A549 (cell line): ENCODE measurements around the gene AGRN. TPM values are rescaled to one million over a fixed set of nuclear protein-coding genes. Genes with fewer than 3 reads are reported as not detected.
A peak's percentile ranks its signal among the peaks of the same experiment; 100 is the strongest.

ENCODE experiments used
- ATAC-seq, 2 experiments: fragments of 200-7000 bp in 1 of 2; fragments of >200 bp in 1 of 2; cut with Nextera tagmentation in 1 of 2; cut with Tn5 transposase in 1 of 2; 3 replicates each; pipeline versions ENCODE4 v1.8.0 to v1.9.1; 2018 to 2020; ENCODE audit warnings: mild to moderate bottlenecking in 1 of 2, moderate library complexity in 1 of 2
- CTCF ChIA-PET: fragments of 300-600 bp; sonication (Branson Sonifier 250); formaldehyde crosslinking; extraction: SDS; loops from one replicate; lab custom pipeline; 2021; ENCODE audit warnings: antibody characterized with exemption, inconsistent platforms; lab: Yijun Ruan, JAX
- POLR2A ChIA-PET: fragments of 350-600 bp; formaldehyde crosslinking; extraction: SDS; loops from one replicate; lab custom pipeline; 2021; ENCODE audit warnings: antibody characterized with exemption, inconsistent platforms; lab: Yijun Ruan, JAX
- DNase-seq, 2 experiments: peaks; one replicate each; pipeline versions ENCODE4 v3.0.0 to v3.0.0-alpha.2; 2011 to 2016; ENCODE audit warnings: low read depth in 1 of 2, low spot score in 1 of 2
- FAIRE-seq: peaks from 2 replicates; lab custom pipeline; 2011; peaks lifted over from hg19 to GRCh38; lab: Jason Lieb, UNC
- H3K27ac ChIP-seq, 2 experiments: fragments of >200 bp; sonication (Bioruptor Twin); formaldehyde crosslinking; 3 replicates each; pipeline ENCODE4 v1.5.1; 2016 to 2017
- H3K4me1 ChIP-seq: fragments of >200 bp; sonication (Bioruptor Twin); formaldehyde crosslinking; 3 replicates; pipeline ENCODE4 v1.6.1; 2016
- H3K4me2 ChIP-seq: fragments of >200 bp; sonication (Bioruptor Twin); formaldehyde crosslinking; 3 replicates; pipeline ENCODE4 v1.6.1; 2016
- H3K4me3 ChIP-seq: fragments of >200 bp; sonication (Bioruptor Twin); formaldehyde crosslinking; 3 replicates; pipeline ENCODE4 v1.5.1; 2016
- H3K9me3 ChIP-seq: fragments of >200 bp; sonication (Bioruptor Twin); formaldehyde crosslinking; 3 replicates; pipeline ENCODE4 v1.6.1; 2016
- CBX8 ChIP-seq: fragments of 200-600 bp; sonication (generic); IDR thresholded peaks from 2 replicates; pipeline ENCODE4 v1.6.1; 2016
- E2F6 ChIP-seq: IDR thresholded peaks from 2 replicates; pipeline ENCODE4 v1.6.1; 2012; ENCODE audit warnings: low read depth, borderline replicate concordance
- ESRRA ChIP-seq: fragments of 150-350 bp; IDR thresholded peaks from 2 replicates; pipeline ENCODE4 v1.6.1; 2014; ENCODE audit warnings: mild to moderate bottlenecking, low read length, borderline replicate concordance
- HEYL ChIP-seq: fragments of 250-450 bp; sonication (Bioruptor Pico); IDR thresholded peaks from 2 replicates; pipeline ENCODE4 v1.8.0; 2021; ENCODE audit warnings: mild to moderate bottlenecking, moderate library complexity
- JUN ChIP-seq, 2 experiments: fragments of >200 bp; sonication (Bioruptor Twin); formaldehyde crosslinking; IDR thresholded peaks; 2 replicates in 1 of 2; 3 replicates in 1 of 2; pipeline ENCODE4 v1.6.1; 2016 to 2017
- MAX ChIP-seq: IDR thresholded peaks from 2 replicates; pipeline ENCODE4 v1.6.1; 2012
- MAZ ChIP-seq: fragments of 150-350 bp; IDR thresholded peaks from 2 replicates; pipeline ENCODE4 v1.6.1; 2014; ENCODE audit warnings: antibody characterized with exemption, low read depth, low read length, borderline replicate concordance
- PHF8 ChIP-seq: fragments of 200-600 bp; sonication (generic); IDR thresholded peaks from 2 replicates; pipeline ENCODE4 v1.6.1; 2016; ENCODE audit warnings: low read depth, mild to moderate bottlenecking, antibody characterized with exemption, moderate library complexity, borderline replicate concordance
- RFX5 ChIP-seq: fragments of 450-650 bp; IDR thresholded peaks from 2 replicates; pipeline ENCODE4 v1.7.1; 2014; ENCODE audit warnings: antibody characterized with exemption, mild to moderate bottlenecking, moderate library complexity
- RNF2 ChIP-seq: fragments of 200-600 bp; sonication (generic); IDR thresholded peaks from 2 replicates; pipeline ENCODE4 v1.6.1; 2016; ENCODE audit warnings: low read depth, mild to moderate bottlenecking, antibody characterized with exemption, moderate library complexity, borderline replicate concordance
- TFCP2L1 ChIP-seq: fragments of 250-450 bp; sonication (Bioruptor Pico); IDR thresholded peaks from 2 replicates; pipeline ENCODE4 v1.5.0; 2021; ENCODE audit warnings: mild to moderate bottlenecking
- WGBS: methylation state at CpG from one replicate; pipeline ENCODE4 v1.1.6; 2017; ENCODE audit errors: missing lambda C conversion rate; 5-methylcytosine and 5-hydroxymethylcytosine counted together
- polyA plus RNA-seq, 4 experiments: library from polyadenylated mRNA; depleted of rRNA in 3 of 4; stranded (reverse); fragments of >200 nt; fragmentation: RNase III in 1 of 4; extraction: RNeasy Plus Mini Kit Qiagen cat#74134 plus additional on column Dnase treatment in 1 of 4; gene quantifications; 2 replicates in 3 of 4; 3 replicates in 1 of 4; pipeline ENCODE4 v1.2.3, GENCODE V29; 2011 to 2017
- TF ChIP-seq, protein P1 (sequence below): fragments of 200-600 bp; sonication (generic); IDR thresholded peaks from 2 replicates; pipeline ENCODE4 v1.6.1; 2016; ENCODE audit warnings: antibody characterized with exemption, mild to moderate bottlenecking, moderate library complexity

The AGRN gene
- polyA plus RNA-seq, 2 of the 4 experiments (the other 2 are of a cell fraction) = 23.9 to 90.9 TPM

- DNase-seq (no peak), ATAC-seq (peak in 1 of 2 experiments; percentile 3; a peak in 1 of 6 replicates), FAIRE-seq (no peak)
- TF ChIP-seq E2F6 (no peak), PHF8 (peak; percentile 12; the same call in 1 of the 2 replicates), JUN (IDR thresholded peaks at IDR 0.05) (no peak), TFCP2L1 (0 out of 2 replicates have a peak, but pooled peaks have one; percentile 1), ESRRA (no peak)
- peaks cover 24% of the 10 kb centered on the region for H3K4me1 ChIP-seq
- 6% methylated on average over 25 of the region's 58 CpGs for WGBS
- peak overlapping the region; percentile 77 for H3K4me3 ChIP-seq
- POLR2A ChIA-PET = interaction anchor here (1.1 to 1.2 kb wide), 2 partner anchors 18 to 63 kb away, joined by 5 read pairs; partner anchors contain the start of gene AGRN
- no peaks in the 10 kb centered on the region for H3K9me3 ChIP-seq
- peak overlapping the region; percentile 95 for H3K4me2 ChIP-seq
- CTCF ChIA-PET = interaction anchor here (0.6 to 4.1 kb wide), 16 partner anchors 9 to 313 kb away, joined by 3 to 52 read pairs (median 4); partner anchors contain the start of genes ISG15 and PERM1
- H3K27ac ChIP-seq = peak overlapping the region; percentile 97 to 100
These were observed 18.7 kb upstream of the AGRN start for GRCh38 chr1:1001057-1001783.

DNA sequence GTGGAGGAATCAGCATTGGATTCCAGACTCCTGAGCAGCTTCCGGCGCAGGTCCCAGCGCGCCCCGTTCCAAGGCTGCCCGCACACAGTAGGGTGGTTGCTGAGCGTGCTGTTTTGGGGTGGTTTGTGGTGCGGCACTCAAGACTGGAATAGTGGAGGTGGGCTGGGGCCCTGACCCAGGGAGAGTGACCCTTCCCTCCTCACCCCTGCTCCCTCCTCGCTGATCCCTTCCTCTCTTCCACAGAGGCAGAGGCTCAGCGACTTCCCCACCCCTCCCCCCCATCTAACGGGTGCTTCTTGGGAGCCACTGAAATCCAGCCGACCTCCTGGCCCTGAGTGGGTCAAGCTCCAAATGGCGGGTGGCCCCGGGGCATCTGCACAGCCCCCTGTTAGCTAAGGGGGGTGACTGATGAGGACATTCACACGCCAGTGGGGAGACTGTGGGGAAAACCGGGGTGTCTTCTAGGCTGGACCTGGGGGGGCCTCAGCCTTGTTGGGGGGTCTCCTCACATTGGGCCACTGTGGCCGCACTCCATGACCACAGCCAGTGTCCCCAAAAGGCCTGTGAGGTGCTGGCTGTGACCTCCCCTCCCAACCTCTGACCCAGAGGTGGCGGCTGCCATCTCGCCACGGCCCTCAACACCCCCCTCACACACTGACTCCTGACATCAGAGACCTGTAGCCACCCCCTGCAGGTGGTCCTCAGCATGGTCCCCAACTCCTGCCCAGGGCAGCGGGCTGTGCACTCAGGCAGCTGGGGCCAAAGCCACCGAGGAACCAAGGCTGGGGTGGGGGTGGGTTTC lies 16.1 kb upstream of the AGRN start:
- CTCF ChIA-PET = interaction anchor here (1.2 to 4.1 kb wide), 4 partner anchors 11 to 22 kb away, joined by 3 to 52 read pairs (median 36); partner anchors contain the start of genes ISG15 and PERM1
- ATAC-seq (no peak), DNase-seq (no peak), FAIRE-seq (no peak)
- Histone ChIP-seq H3K27ac (no peak overlapping the region), H3K4me3 (no peak overlapping the region), H3K4me1 (peaks cover 24% of the 10 kb centered on the region), H3K9me3 (no peaks in the 10 kb centered on the region), H3K4me2 (no peak overlapping the region)
- TF ChIP-seq CBX8 (no peak), RFX5 (no peak), MAZ (no peak), MAX (no peak)
- TF ChIP-seq, protein P1, sequence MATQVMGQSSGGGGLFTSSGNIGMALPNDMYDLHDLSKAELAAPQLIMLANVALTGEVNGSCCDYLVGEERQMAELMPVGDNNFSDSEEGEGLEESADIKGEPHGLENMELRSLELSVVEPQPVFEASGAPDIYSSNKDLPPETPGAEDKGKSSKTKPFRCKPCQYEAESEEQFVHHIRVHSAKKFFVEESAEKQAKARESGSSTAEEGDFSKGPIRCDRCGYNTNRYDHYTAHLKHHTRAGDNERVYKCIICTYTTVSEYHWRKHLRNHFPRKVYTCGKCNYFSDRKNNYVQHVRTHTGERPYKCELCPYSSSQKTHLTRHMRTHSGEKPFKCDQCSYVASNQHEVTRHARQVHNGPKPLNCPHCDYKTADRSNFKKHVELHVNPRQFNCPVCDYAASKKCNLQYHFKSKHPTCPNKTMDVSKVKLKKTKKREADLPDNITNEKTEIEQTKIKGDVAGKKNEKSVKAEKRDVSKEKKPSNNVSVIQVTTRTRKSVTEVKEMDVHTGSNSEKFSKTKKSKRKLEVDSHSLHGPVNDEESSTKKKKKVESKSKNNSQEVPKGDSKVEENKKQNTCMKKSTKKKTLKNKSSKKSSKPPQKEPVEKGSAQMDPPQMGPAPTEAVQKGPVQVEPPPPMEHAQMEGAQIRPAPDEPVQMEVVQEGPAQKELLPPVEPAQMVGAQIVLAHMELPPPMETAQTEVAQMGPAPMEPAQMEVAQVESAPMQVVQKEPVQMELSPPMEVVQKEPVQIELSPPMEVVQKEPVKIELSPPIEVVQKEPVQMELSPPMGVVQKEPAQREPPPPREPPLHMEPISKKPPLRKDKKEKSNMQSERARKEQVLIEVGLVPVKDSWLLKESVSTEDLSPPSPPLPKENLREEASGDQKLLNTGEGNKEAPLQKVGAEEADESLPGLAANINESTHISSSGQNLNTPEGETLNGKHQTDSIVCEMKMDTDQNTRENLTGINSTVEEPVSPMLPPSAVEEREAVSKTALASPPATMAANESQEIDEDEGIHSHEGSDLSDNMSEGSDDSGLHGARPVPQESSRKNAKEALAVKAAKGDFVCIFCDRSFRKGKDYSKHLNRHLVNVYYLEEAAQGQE = no peak
- POLR2A ChIA-PET = no interaction called here
- 95% methylated on average over 6 of the region's 22 CpGs for WGBS

- H3K9me3 ChIP-seq = no peaks in the 10 kb centered on the region
- H3K4me1 ChIP-seq = peaks cover 24% of the 10 kb centered on the region
- no peak for FAIRE-seq
- WGBS = 67% methylated on average over 4 of the region's 7 CpGs
- H3K4me2 ChIP-seq = no peak overlapping the region
- DNase-seq = no peak
- no peak for ATAC-seq
- CTCF ChIA-PET = interaction anchor here (1.2 to 4.1 kb wide), 3 partner anchors 10 to 22 kb away, joined by 3 to 52 read pairs (median 52); partner anchors contain the start of genes ISG15 and PERM1
- POLR2A ChIA-PET = no interaction called here
- H3K4me3 ChIP-seq = no peak overlapping the region
- TF ChIP-seq RNF2 (no peak), MAX (no peak), HEYL (CRISPR knock-in tag) (no peak)
- TF ChIP-seq, all 56 proteins: peak for 0
- no peak overlapping the region for H3K27ac ChIP-seq
These were observed 15.5 kb upstream of the AGRN start for GRCh38 chr1:1004420-1004779.
